ENCODE results near the gene SOX18. TPM values are rescaled to one million over a fixed set of nuclear protein-coding genes. Genes with fewer than 3 reads are reported as not detected.

SOX18 gene
- total and polyA plus RNA-seq, 2 of the 4 experiments (the other 2 are of a cell fraction), result not detected

DNA sequence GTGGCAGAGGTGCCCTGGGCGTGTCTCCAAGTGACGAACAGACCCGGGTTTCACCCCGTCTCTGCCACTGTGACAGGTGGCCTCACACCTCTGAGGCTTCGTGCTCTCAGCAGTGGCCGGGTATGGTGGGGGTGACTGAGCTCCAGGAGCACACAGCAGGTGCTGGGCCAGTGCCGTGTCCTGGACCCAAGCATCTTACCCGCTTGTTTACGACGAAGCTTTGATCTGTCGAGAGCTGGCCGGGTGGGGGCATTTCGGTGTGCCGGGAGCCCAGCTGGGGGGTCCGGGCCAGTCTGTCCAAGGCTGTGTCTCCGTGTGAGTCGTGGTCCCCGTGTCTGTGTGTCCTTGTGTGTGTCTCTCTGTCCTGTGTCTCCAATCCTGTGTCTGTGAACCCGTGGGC, 41.9 kb upstream of the SOX18 start:
- Histone ChIP-seq H3K4me1 (ENCODE audit: control insufficient read depth, insufficient read depth, low read length) (no peaks in the 10 kb centered on the region), H3K23ac (ENCODE audit: low read depth, low read length) (no peak overlapping the region), H2BK20ac (ENCODE audit: low read depth, low read length) (no peak overlapping the region), H3K9me3 (ENCODE audit: control insufficient read depth, insufficient read depth, low read length) (peaks cover 7% of the 10 kb centered on the region; the same call in 1 of the 2 replicates), H3K4ac (ENCODE audit: low read depth, low read length) (no peak overlapping the region), H2AK9ac (replicated peaks; ENCODE audit: low read depth, low read length, poor library complexity) (no peak overlapping the region), H2BK15ac (ENCODE audit: low read depth, low read length) (no peak overlapping the region), H3K18ac (ENCODE audit: low read depth, low read length) (no peak overlapping the region), H4K8ac (ENCODE audit: low read depth in 2 of 2, low read length in 2 of 2) (no peak overlapping the region), H2AFZ (replicated peaks; ENCODE audit: low read length, poor library complexity) (no peak overlapping the region), H3K79me1 (ENCODE audit: low read depth in 1 of 2, low read length in 2 of 2) (no peaks in the 10 kb centered on the region), H3K9ac (ENCODE audit: low read depth, low read length) (no peak overlapping the region), H3K27ac (ENCODE audit: insufficient read depth, low read length) (no peak overlapping the region), H4K20me1 (ENCODE audit: insufficient read depth, low read length) (0 out of 2 replicates have a peak, but pooled peaks cover 4% of the 10 kb centered on the region), H3K4me2 (ENCODE audit: low read depth, low read length) (no peak overlapping the region), H3K9me1 (ENCODE audit: insufficient read depth, low read length) (no peaks in the 10 kb centered on the region), H2BK5ac (ENCODE audit: low read depth, low read length, poor library complexity, severe bottlenecking) (no peak overlapping the region), H3K36me3 (ENCODE audit: control insufficient read depth, insufficient read depth, low read length) (no peaks in the 10 kb centered on the region), H4K91ac (ENCODE audit: insufficient read depth, low read depth, low read length) (no peak overlapping the region), H2AK5ac (ENCODE audit: low read depth, low read length) (no peak overlapping the region), H4K5ac (ENCODE audit: low read depth, low read length) (no peak overlapping the region), H3K14ac (replicated peaks; ENCODE audit: low read depth, low read length) (no peak overlapping the region), H3K4me3 (ENCODE audit: insufficient read depth, low read depth, low read length) (no peak overlapping the region), H3K27me3 (ENCODE audit: control insufficient read depth, insufficient read depth, low read length) (peaks cover 32% of the 10 kb centered on the region), H3K56ac (ENCODE audit: extremely low read depth, insufficient read depth, low read length) (no peak overlapping the region), H2BK120ac (ENCODE audit: low read depth, low read length) (no peak overlapping the region)
- CTCF ChIA-PET, result no interaction called here
- DNase-seq (no peak), ATAC-seq (ENCODE audit: low read depth) (no peak)
- 45% methylated on average over 10 of the region's 19 CpGs; no CpG with 5 or more reads in 1 of the 2 experiments for WGBS, 2 experiments (ENCODE audit: extremely low coverage in 2 of 2, insufficient read length in 1 of 2)
- POLR2A ChIA-PET (ENCODE audit: unreplicated experiment), result no interaction called here
- in situ Hi-C loops (cut with MboI; ENCODE audit: low sequenced_read_pairs), result no loop called here
- no peak for TF ChIP-seq USF2 (IDR thresholded peaks at IDR 0.05; ENCODE audit: low read depth, low read length)
- no TSS peak for BruUV-seq (replicated peaks)
- dilution Hi-C loops (cut with HindIII; ENCODE audit: low sequenced_read_pairs, unreplicated experiment), result no loop called here
- intact Hi-C loops (cut with micrococcal nuclease), result no loop called here
